ENCODE results near the gene PCDH19.
A peak's percentile ranks its signal among the peaks of the same experiment; 100 is the strongest.

Gene PCDH19

GRCh38 chrX:100413229-100413628 is 3.2 kb upstream of the PCDH19 start:
- H3K36me3 ChIP-seq (ENCODE audit: control insufficient read depth, low read length), result no peaks in the 10 kb centered on the region
- H3K4me3 ChIP-seq (ENCODE audit: low read length), result no peak overlapping the region
- no peaks in the 10 kb centered on the region for H3F3A ChIP-seq (ENCODE audit: control insufficient read depth, insufficient read depth)
- TF ChIP-seq EZH2phosphoT487 (IDR thresholded peaks at IDR 0.05; ENCODE audit: borderline replicate concordance, low read length) (no peak), CTCF (IDR thresholded peaks at IDR 0.05; ENCODE audit: low read depth, low read length, poor library complexity, severe bottlenecking) (peak; percentile 16)
- no peaks in the 10 kb centered on the region for H3K9me3 ChIP-seq (ENCODE audit: control insufficient read depth, insufficient read depth, low read length)
- no peaks in the 10 kb centered on the region for H3K79me2 ChIP-seq (ENCODE audit: control insufficient read depth, low read length)
- H3K4me1 ChIP-seq (ENCODE audit: control insufficient read depth, low read length), result no peaks in the 10 kb centered on the region
- H3K9me2 ChIP-seq (replicated peaks; ENCODE audit: control insufficient read depth, low read length), result no peaks in the 10 kb centered on the region
- H3K27ac ChIP-seq (ENCODE audit: low read depth, low read length), result no peak overlapping the region
- no peak overlapping the region for H3K4me2 ChIP-seq (ENCODE audit: low read length)
- no peaks in the 10 kb centered on the region for H4K20me1 ChIP-seq (ENCODE audit: control insufficient read depth, insufficient read depth, low read depth, low read length)
- no peaks in the 10 kb centered on the region for H3K27me3 ChIP-seq (ENCODE audit: control insufficient read depth, low read length)

- no peaks in the 10 kb centered on the region for H4K20me1 ChIP-seq (ENCODE audit: control insufficient read depth, insufficient read depth, low read depth, low read length)
- no peak for TF ChIP-seq CTCF (IDR thresholded peaks at IDR 0.05; ENCODE audit: low read depth, low read length, poor library complexity, severe bottlenecking)
- TF ChIP-seq EZH2phosphoT487 (IDR thresholded peaks at IDR 0.05; ENCODE audit: borderline replicate concordance, low read length), result no peak
- H3K27me3 ChIP-seq (ENCODE audit: control insufficient read depth, low read length), result no peaks in the 10 kb centered on the region
- no peak overlapping the region for H3K4me2 ChIP-seq (ENCODE audit: low read length)
- H3K9me2 ChIP-seq (replicated peaks; ENCODE audit: control insufficient read depth, low read length), result no peaks in the 10 kb centered on the region
- no peaks in the 10 kb centered on the region for H3K4me1 ChIP-seq (ENCODE audit: control insufficient read depth, low read length)
- H3K4me3 ChIP-seq (ENCODE audit: low read length), result no peak overlapping the region
- H3F3A ChIP-seq (ENCODE audit: control insufficient read depth, insufficient read depth), result no peaks in the 10 kb centered on the region
- no peak overlapping the region for H3K27ac ChIP-seq (ENCODE audit: low read depth, low read length)
- no peaks in the 10 kb centered on the region for H3K79me2 ChIP-seq (ENCODE audit: control insufficient read depth, low read length)
- no peaks in the 10 kb centered on the region for H3K36me3 ChIP-seq (ENCODE audit: control insufficient read depth, low read length)
- H3K9me3 ChIP-seq (ENCODE audit: control insufficient read depth, insufficient read depth, low read length), result no peaks in the 10 kb centered on the region
Observed at GRCh38 chrX:100411802-100412715, 2.0 kb upstream of the PCDH19 start.

- no peaks in the 10 kb centered on the region for H3K27me3 ChIP-seq (ENCODE audit: control insufficient read depth, low read length)
- H3K4me2 ChIP-seq (ENCODE audit: low read length), result no peak overlapping the region
- no peak overlapping the region for H3K4me3 ChIP-seq (ENCODE audit: low read length)
Observed at GRCh38 chrX:100410901-100411801, 1.1 kb upstream of the PCDH19 start.

More at GRCh38 chrX:100410901-100411801, 1.1 kb upstream of the PCDH19 start:
- Histone ChIP-seq H3K79me2 (ENCODE audit: control insufficient read depth, low read length) (no peaks in the 10 kb centered on the region), H3F3A (ENCODE audit: control insufficient read depth, insufficient read depth) (no peaks in the 10 kb centered on the region), H4K20me1 (ENCODE audit: control insufficient read depth, insufficient read depth, low read depth, low read length) (no peaks in the 10 kb centered on the region), H3K9me2 (replicated peaks; ENCODE audit: control insufficient read depth, low read length) (no peaks in the 10 kb centered on the region), H3K9me3 (ENCODE audit: control insufficient read depth, insufficient read depth, low read length) (no peaks in the 10 kb centered on the region), H3K36me3 (ENCODE audit: control insufficient read depth, low read length) (no peaks in the 10 kb centered on the region), H3K4me1 (ENCODE audit: control insufficient read depth, low read length) (no peaks in the 10 kb centered on the region), H3K27ac (ENCODE audit: low read depth, low read length) (no peak overlapping the region)
- TF ChIP-seq EZH2phosphoT487 (IDR thresholded peaks at IDR 0.05; ENCODE audit: borderline replicate concordance, low read length) (no peak), CTCF (IDR thresholded peaks at IDR 0.05; ENCODE audit: low read depth, low read length, poor library complexity, severe bottlenecking) (no peak)
